Cardiac fibroblast (primary cell): ENCODE measurements around the gene TMED1.
A peak's percentile ranks its signal among the peaks of the same experiment; 100 is the strongest.

Source experiments
- DNase-seq, 2 donors: peaks; one replicate each; pipeline versions ENCODE4 v3.0.0 to v3.0.0-alpha.2; 2010; ENCODE audit warnings: low read depth in 2 of 2
- H3K4me3 ChIP-seq, 2 donors: replicated peaks in 1 of 2; 1 replicate in 1 of 2; 2 replicates in 1 of 2; pipeline ENCODE4 v1.5.1; 2011; ENCODE audit warnings: low read depth in 2 of 2, low read length in 2 of 2, mild to moderate bottlenecking in 2 of 2, moderate library complexity in 1 of 2
- TF ChIP-seq, protein P1 (sequence below): IDR thresholded peaks from one replicate; pipeline ENCODE4 v1.5.1; 2011; ENCODE audit warnings: low read depth, mild to moderate bottlenecking, low read length, inconsistent platforms

TMED1 gene

DNA sequence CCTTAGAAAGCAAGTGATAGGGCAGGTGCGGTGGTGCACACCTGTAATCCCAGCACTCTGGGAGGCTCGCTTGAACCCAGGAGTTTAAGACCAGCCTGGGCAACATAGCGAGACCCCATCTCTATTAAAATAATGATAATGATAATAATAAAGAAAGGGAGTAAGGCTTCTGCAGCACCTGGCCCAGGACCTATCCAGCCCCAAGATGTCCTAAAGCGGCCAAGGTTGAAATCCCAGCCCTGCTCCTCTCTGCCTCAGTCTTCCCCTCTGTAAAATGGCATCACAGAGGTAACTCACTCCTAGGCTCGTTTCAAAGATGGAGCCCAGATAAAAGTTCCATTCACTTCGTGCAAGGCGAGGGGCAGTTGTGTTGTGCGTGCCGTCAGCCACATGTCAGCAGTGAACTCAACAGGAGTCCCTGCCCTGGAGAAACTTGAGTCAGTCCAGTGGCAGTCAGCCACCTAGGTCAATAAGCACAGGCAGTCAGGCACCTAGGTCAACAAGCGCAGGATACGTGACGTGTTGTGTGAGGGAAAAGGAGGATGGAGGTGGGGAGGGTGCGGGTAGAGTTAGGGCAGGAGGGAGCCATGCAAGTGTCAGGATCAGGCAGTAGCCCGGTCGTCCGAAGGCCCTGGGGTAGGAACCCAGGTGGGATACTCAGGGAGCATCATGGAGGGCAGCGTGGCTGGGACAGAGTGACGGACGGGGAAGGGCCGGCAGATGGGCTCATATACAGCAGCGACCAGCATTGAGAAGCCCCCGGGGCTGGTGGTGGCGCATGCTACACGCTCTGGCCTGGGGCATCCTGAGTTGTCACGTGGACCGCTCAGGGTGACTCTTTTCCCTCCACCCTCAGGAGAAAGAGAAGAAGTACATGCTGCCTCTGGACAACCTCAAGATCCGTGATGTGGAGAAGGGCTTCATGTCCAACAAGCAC lies 16.6 kb downstream of the TMED1 start:
- no peak for DNase-seq
- TF ChIP-seq, protein P1, sequence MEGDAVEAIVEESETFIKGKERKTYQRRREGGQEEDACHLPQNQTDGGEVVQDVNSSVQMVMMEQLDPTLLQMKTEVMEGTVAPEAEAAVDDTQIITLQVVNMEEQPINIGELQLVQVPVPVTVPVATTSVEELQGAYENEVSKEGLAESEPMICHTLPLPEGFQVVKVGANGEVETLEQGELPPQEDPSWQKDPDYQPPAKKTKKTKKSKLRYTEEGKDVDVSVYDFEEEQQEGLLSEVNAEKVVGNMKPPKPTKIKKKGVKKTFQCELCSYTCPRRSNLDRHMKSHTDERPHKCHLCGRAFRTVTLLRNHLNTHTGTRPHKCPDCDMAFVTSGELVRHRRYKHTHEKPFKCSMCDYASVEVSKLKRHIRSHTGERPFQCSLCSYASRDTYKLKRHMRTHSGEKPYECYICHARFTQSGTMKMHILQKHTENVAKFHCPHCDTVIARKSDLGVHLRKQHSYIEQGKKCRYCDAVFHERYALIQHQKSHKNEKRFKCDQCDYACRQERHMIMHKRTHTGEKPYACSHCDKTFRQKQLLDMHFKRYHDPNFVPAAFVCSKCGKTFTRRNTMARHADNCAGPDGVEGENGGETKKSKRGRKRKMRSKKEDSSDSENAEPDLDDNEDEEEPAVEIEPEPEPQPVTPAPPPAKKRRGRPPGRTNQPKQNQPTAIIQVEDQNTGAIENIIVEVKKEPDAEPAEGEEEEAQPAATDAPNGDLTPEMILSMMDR, result no peak
- no peak overlapping the region for H3K4me3 ChIP-seq

DNA sequence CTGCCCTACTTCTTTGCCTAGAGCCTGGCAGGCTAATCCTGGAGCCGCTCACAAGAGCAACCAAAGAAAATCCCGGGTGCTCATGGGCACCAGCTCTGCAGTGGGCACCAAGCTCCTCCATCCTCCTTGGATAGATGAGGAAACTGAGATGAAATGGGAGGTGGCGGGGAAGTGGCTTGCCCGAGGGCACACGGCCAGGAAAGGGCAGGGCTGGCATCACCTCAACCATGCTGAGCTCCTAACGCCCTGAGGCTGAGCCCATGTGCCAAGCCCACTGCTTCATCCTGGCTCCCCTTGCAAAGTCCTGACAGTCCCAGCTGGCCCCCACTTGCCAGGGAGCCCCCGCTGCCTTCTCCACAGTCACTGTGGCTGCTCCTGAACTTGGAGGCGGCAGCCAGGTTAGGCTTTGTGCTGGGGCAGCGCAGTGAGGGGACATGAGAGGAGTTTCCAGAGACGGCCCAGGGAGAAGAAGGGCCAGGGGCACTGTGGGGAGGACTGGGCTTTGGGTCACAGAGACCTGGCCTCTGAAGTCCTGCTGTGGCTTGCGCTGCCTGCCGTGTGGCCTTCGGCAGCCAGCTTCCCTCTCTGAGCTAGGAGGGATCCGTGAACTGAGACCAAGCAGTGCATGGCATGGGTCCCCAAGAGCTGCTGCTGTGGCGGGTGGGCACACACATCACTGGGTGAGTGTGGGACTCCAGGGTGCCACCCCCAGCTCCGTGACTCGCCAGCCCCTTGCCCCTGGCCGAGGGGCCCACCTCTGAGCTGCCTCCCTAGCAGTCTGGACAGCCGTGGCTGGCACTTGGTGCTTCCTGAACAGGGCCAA lies 17.5 kb downstream of the TMED1 start:
- DNase-seq, result no peak
- TF ChIP-seq, protein P1, result no peak
- H3K4me3 ChIP-seq, result no peak overlapping the region

- TF ChIP-seq, protein P1, result no peak
- H3K4me3 ChIP-seq, result peak overlapping the region; percentile 44 to 57
- peak; percentile 86 to 96 for DNase-seq
Observed at GRCh38 chr19:10817291-10818038, 18.5 kb downstream of the TMED1 start.

- peak overlapping the region; percentile 44 to 57 for H3K4me3 ChIP-seq
- TF ChIP-seq, protein P1, result no peak
- no peak for DNase-seq
Observed at GRCh38 chr19:10816691-10817090, 19.3 kb downstream of the TMED1 start.

- TF ChIP-seq, protein P1, result no peak
- H3K4me3 ChIP-seq, result peak overlapping the region; percentile 44 to 57
- DNase-seq, result no peak
Observed at GRCh38 chr19:10815969-10816644, 19.9 kb downstream of the TMED1 start.
